Adrenal gland (tissue), 12 donors: Measurements from ENCODE around the gene BUD31. TPM values are rescaled to one million over a fixed set of nuclear protein-coding genes. Genes with fewer than 3 reads are reported as not detected.

Source experiments
- DNase-seq, 7 donors: peaks; one replicate each; pipeline ENCODE4 v3.0.0-alpha.2; 2019 to 2020
- H3K27ac ChIP-seq, 5 donors: fragments of 200-600 bp; sonication (generic) in 4 of 5; 1 replicate in 3 of 5; 2 replicates in 2 of 5; pipeline versions ENCODE4 v1.5.1 to v1.8.0; 2016 to 2020; ENCODE audit warnings: mild to moderate bottlenecking in 1 of 5
- H3K27me3 ChIP-seq: fragments of 200-600 bp; 2 replicates; pipeline ENCODE4 v1.8.0; 2021
- H3K36me3 ChIP-seq, 2 donors: fragments of 200-600 bp; replicated peaks in 1 of 2; 1 replicate in 1 of 2; 2 replicates in 1 of 2; pipeline versions ENCODE4 v1.5.1 to v1.8.0; 2018 to 2022
- H3K4me1 ChIP-seq, 2 donors: fragments of 200-600 bp; replicated peaks in 1 of 2; 1 replicate in 1 of 2; 2 replicates in 1 of 2; pipeline versions ENCODE4 v1.5.1 to v1.8.0; 2018 to 2021
- H3K4me3 ChIP-seq, 4 donors: fragments of 200-600 bp; sonication (generic) in 3 of 4; one replicate each; pipeline ENCODE4 v1.5.1; 2016 to 2018
- H3K9me3 ChIP-seq, 3 donors: fragments of 200-600 bp; sonication (generic) in 1 of 3; replicated peaks in 1 of 3; 1 replicate in 2 of 3; 2 replicates in 1 of 3; pipeline versions ENCODE4 v1.5.1 to v1.8.0; 2016 to 2021
- POLR2A ChIP-seq, 2 donors: fragments of 450-650 bp; IDR thresholded peaks; one replicate each; pipeline ENCODE4 v1.6.1; 2017; ENCODE audit warnings: antibody characterized with exemption in 2 of 2, mild to moderate bottlenecking in 2 of 2, moderate library complexity in 1 of 2
- WGBS, 4 donors: extraction: QIAGEN DNeasy Blood & Tissue Kit in 2 of 4; methylation state at CpG; one replicate each; pipeline versions ENCODE4 v1.1.5 to v1.1.7; 2013 to 2017; 5-methylcytosine and 5-hydroxymethylcytosine counted together
- intact Hi-C, 2 donors: fragments of 100-400 bp; cut with DNase I; formaldehyde crosslinking; loops; one replicate each; pipeline versions ENCODE4 v1.14.1 to v1.15.0; 2022 to 2023
- polyA plus RNA-seq, 3 donors: library from polyadenylated mRNA; stranded (reverse); fragments of 200-250 nt in 2 of 3; fragments of 350-450 nt in 1 of 3; fragmentation: Illumina TruSeq in 1 of 3; extraction: RNeasy Lipid Tissue Mini Kit (QIAGEN cat#74804) in 1 of 3; gene quantifications; one replicate each; pipeline ENCODE4 v1.2.3, GENCODE V29; 2013 to 2014
- total RNA-seq, 9 donors: library from RNA; depleted of rRNA in 4 of 9; stranded (reverse); fragments of >200 nt in 4 of 9; fragments of 120-200 nt in 1 of 9; fragmentation: NEBNext Ultra II Directional in 1 of 9; extraction: Animal tissue kit (Norgen Biotek cat#: 25700) in 1 of 9; gene quantifications; one replicate each; pipeline versions ENCODE4 v1.1.0 to v1.2.4, GENCODE V29; 2013 to 2023
- TF ChIP-seq, protein P1 (sequence below), 6 experiments: fragments of 450-650 bp in 4 of 6; fragments of 200-600 bp in 2 of 6; sonication (generic) in 1 of 6; IDR thresholded peaks; 1 replicate in 5 of 6; 2 replicates in 1 of 6; pipeline versions ENCODE4 v1.5.1 to v1.8.0; 2016 to 2021; ENCODE audit warnings: antibody characterized with exemption in 6 of 6, mild to moderate bottlenecking in 2 of 6, moderate library complexity in 1 of 6
- donor health status: healthy with polysubstance abuse.
- donor health status: Bipolar disorder and iron deficiency.
- donor health status: DM: yes; HTN: yes; CAD: no.
- donor health status: DM: no; HTN: no; CAD: no.
- donor health status: DM: no; HTN: no; CAD: no.
- donor health status: DM: yes; HTN: yes; CAD: no.

BUD31 gene
- total and polyA plus RNA-seq, 12 donors = 59.0 to 287 (median 86.7) TPM

DNA sequence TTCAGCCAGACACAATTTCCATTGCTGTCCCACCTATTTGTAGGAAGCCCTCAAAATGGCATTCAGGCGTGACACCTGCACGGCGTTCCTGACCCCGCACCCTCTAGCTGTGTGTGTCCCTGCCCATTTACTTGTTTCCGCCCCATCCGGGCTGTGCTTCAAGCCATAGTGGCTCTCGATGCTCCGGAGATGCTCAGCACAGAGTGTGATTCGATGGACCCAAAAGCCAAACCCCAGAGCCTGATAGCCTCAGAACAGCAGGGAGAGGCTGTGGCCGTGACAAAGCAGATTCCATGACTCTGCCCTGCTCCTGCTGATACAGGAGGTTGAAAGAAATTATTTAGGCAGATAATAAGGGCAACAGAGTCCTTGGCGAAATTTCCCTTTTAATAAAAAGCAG, 13.4 kb downstream of the BUD31 start:
- 86 to 92% (median 89%) methylated on average over 11 of the region's 11 CpGs for WGBS, 4 donors
- intact Hi-C loops = no loop called here
- Histone ChIP-seq H3K27me3 (no peaks in the 10 kb centered on the region), H3K9me3 (no peaks in the 10 kb centered on the region), H3K4me3 (no peak overlapping the region), H3K36me3 (peaks cover 0 to 66% of the 10 kb centered on the region in 2 donors), H3K4me1 (no peaks in the 10 kb centered on the region), H3K27ac (no peak overlapping the region)
- TF ChIP-seq, protein P1, sequence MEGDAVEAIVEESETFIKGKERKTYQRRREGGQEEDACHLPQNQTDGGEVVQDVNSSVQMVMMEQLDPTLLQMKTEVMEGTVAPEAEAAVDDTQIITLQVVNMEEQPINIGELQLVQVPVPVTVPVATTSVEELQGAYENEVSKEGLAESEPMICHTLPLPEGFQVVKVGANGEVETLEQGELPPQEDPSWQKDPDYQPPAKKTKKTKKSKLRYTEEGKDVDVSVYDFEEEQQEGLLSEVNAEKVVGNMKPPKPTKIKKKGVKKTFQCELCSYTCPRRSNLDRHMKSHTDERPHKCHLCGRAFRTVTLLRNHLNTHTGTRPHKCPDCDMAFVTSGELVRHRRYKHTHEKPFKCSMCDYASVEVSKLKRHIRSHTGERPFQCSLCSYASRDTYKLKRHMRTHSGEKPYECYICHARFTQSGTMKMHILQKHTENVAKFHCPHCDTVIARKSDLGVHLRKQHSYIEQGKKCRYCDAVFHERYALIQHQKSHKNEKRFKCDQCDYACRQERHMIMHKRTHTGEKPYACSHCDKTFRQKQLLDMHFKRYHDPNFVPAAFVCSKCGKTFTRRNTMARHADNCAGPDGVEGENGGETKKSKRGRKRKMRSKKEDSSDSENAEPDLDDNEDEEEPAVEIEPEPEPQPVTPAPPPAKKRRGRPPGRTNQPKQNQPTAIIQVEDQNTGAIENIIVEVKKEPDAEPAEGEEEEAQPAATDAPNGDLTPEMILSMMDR (IDR thresholded peaks at IDR 0.05) = no peak
- no peak for TF ChIP-seq POLR2A (IDR thresholded peaks at IDR 0.05)
- DNase-seq = no peak

DNA sequence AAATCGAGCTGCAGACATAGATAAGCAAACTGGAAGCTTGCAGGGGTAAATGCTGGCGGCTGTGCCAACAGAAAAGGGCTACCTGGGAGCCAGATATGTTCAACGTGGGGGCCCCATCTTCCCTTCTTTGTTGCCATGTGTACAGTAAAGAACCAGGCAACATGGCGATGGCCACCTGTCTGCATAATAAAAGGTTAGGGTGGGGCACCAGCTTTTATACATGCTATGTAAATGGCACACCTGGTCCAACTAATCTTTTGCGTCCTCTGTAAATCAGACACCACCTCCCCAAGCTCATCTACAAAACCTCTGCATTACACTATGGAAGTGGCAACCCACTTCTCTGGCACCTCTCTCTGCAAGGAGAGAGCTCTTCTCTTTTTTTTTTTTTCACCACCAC, 13.9 kb downstream of the BUD31 start:
- H3K4me1 ChIP-seq = no peaks in the 10 kb centered on the region
- TF ChIP-seq, protein P1 (IDR thresholded peaks at IDR 0.05) = no peak
- no peak for TF ChIP-seq POLR2A (IDR thresholded peaks at IDR 0.05)
- H3K4me3 ChIP-seq = no peak overlapping the region
- no peaks in the 10 kb centered on the region for H3K9me3 ChIP-seq
- 82 to 90% (median 84%) methylated on average over 5 of the region's 5 CpGs for WGBS, 4 donors
- intact Hi-C loops = no loop called here
- H3K36me3 ChIP-seq = peaks cover 0 to 62% of the 10 kb centered on the region in 2 donors
- DNase-seq = no peak
- no peak overlapping the region for H3K27ac ChIP-seq
- no peaks in the 10 kb centered on the region for H3K27me3 ChIP-seq

DNA sequence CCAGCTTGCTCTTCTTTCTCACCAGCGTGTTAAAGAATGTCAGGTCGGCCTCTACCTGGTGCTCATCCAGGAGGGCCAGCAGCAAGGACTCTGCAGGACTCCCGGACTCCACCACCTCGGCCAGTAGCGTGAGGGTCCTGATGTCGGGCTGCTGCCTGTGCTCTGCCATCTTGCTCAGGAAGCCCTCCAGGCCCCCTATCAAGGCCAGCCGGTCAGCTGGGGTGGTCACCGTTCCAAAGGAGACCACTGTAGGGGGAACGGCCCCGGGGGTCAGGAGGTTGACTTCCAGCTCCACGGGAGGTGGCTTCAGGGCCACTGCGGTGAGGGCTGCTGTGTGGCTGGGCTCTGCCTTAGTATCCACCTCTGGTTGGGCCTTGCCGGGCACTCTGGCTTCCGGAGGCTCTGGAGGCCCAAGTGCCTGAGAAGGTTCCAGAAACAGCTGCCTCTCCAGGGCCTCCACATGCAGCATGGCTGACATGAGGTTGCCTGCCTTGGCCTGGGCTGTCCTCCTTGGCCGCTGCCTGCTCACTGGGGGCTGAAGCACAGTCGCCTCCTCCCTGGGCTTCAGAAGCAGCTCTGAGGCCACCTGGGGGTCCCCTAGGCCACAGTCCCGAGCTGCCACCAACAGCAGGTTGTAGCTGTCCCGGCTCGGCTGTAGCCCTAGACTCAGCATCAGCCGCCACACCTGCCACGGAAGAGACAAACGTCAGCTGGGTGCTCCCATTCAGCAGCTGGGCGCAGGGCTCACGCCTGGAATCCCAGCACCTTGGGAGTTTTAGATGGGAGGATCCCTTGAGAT, 16.4 kb downstream of the BUD31 start:
- Histone ChIP-seq H3K4me3 (no peak overlapping the region), H3K27ac (no peak overlapping the region), H3K4me1 (no peaks in the 10 kb centered on the region), H3K27me3 (no peaks in the 10 kb centered on the region), H3K9me3 (no peaks in the 10 kb centered on the region), H3K36me3 (peaks cover 0 to 58% of the 10 kb centered on the region in 2 donors)
- 94 to 100% (median 95%) methylated on average over 3 to 24 of the region's 24 CpGs for WGBS, 4 donors
- DNase-seq = no peak
- intact Hi-C loops = no loop called here
- TF ChIP-seq POLR2A (IDR thresholded peaks at IDR 0.05) = no peak
- TF ChIP-seq, protein P1 (IDR thresholded peaks at IDR 0.05) = no peak

DNA sequence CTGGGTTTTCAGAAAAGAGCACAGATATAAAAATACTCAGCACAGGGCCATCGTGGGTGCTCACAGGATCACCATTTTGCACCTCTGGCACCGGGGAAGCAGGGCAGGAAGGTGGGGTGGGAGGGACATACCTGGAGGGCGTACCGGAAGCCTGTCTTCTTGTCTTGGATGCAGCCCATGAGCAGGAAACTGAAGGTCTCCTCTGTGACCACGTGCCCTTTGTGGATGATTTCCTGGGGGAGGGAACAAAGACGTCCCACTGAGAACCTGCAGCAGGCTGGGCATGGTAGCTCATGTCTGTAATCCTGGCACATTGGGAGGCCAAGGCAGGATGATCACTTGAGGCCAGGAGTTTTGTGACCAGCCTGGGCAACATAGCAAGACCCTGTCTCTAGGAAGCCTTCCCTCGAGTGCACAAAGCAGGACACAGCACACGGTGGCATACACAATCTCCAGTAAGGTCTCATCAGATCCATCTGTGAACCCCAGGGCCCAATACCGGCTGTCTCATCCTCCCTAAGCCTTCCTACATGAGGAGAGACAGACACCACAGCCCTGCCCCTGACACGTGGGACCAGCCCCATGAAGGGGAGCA, 20.3 kb downstream of the BUD31 start:
- 82 to 91% (median 85%) methylated on average over 6 to 10 of the region's 10 CpGs for WGBS, 4 donors
- Histone ChIP-seq H3K9me3 (no peaks in the 10 kb centered on the region), H3K27ac (no peak overlapping the region), H3K4me1 (no peaks in the 10 kb centered on the region), H3K27me3 (no peaks in the 10 kb centered on the region), H3K36me3 (peaks cover 0 to 73% of the 10 kb centered on the region in 2 donors), H3K4me3 (no peak overlapping the region)
- no peak for DNase-seq
- TF ChIP-seq, protein P1 (IDR thresholded peaks at IDR 0.05) = no peak
- TF ChIP-seq POLR2A (IDR thresholded peaks at IDR 0.05) = no peak
- intact Hi-C loops = no loop called here
